ENCODE results near the gene SETD5. TPM values are rescaled to one million over a fixed set of nuclear protein-coding genes. Genes with fewer than 3 reads are reported as not detected.
A peak's percentile ranks its signal among the peaks of the same experiment; 100 is the strongest.

The SETD5 gene, protein sequence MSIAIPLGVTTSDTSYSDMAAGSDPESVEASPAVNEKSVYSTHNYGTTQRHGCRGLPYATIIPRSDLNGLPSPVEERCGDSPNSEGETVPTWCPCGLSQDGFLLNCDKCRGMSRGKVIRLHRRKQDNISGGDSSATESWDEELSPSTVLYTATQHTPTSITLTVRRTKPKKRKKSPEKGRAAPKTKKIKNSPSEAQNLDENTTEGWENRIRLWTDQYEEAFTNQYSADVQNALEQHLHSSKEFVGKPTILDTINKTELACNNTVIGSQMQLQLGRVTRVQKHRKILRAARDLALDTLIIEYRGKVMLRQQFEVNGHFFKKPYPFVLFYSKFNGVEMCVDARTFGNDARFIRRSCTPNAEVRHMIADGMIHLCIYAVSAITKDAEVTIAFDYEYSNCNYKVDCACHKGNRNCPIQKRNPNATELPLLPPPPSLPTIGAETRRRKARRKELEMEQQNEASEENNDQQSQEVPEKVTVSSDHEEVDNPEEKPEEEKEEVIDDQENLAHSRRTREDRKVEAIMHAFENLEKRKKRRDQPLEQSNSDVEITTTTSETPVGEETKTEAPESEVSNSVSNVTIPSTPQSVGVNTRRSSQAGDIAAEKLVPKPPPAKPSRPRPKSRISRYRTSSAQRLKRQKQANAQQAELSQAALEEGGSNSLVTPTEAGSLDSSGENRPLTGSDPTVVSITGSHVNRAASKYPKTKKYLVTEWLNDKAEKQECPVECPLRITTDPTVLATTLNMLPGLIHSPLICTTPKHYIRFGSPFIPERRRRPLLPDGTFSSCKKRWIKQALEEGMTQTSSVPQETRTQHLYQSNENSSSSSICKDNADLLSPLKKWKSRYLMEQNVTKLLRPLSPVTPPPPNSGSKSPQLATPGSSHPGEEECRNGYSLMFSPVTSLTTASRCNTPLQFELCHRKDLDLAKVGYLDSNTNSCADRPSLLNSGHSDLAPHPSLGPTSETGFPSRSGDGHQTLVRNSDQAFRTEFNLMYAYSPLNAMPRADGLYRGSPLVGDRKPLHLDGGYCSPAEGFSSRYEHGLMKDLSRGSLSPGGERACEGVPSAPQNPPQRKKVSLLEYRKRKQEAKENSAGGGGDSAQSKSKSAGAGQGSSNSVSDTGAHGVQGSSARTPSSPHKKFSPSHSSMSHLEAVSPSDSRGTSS (N-terminal part only)
- total RNA-seq, result 100 to 1,000 TPM; 142 TPM
- polyA plus RNA-seq, result 10 to 100 TPM in 1 of 2 donors, 1 to 10 TPM in 1; 8.4 to 51.4 TPM

DNA sequence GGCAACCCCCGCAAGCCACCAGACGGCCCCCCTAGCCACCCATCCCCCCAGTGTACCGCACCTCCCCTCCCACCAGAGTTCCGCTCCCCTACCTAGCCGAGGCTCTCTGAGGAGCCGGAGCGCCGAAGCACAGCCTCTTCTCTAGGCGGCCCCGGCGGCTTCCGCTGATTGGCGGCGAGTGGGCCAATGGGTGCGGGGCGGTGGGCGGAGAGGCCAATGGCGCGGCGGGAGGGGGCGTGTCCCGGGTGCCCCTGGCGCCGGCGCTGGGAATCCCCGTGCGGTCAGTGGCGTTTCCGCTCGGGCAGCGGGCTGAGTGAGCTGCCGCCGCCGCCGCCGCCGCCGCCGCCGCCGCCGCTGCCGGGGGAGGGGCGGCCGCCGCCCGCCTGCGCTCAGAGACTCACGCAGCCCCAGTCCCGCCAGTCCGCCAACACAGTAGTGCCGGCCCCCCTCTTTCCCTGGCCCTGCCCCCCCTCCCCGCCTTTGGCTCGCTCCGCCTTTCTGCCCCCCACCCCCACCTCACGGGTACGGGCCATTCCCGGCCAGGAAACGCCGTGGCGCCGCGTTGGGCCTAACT is at the start of gene SETD5:
TSS of gene SETD5 (plus strand) at position 284 of the 574 bp plus-strand sequence. CDS start 31,324 bp downstream, outside the sequence.
- H3K27ac ChIP-seq (ENCODE audit: low read depth, low read length), result peak within 1 kb of the TSS; percentile 98
- Mint-ChIP-seq H3K4me3 (peak within 1 kb of the TSS; percentile 90 to 99 (median 98)), H3K9me3 (peaks cover 0 to 6% (median 0%) of the 10 kb centered on the region in 8 donors), H3K4me1 (peaks cover 49 to 87% (median 68%) of the 10 kb centered on the region in 4 donors), H3K27ac (peak within 1 kb of the TSS; percentile 97 to 99 (median 99)), H3K36me3 (peaks cover 10 to 39% of the 10 kb centered on the region in 2 donors), H3K27me3 (peaks cover 0 to 3% of the 10 kb centered on the region in 2 donors)
- intact Hi-C loops (cut with micrococcal nuclease), result loop anchor here (1.0 to 5.0 kb wide), 8 partner anchors 15 to 845 kb away; partner anchors contain the start of genes BRK1, BRPF1, JAGN1 and RPUSD3
- ChIA-PET CTCF (ENCODE audit: partially characterized antibody) (interaction anchor here (0.9 to 1.9 kb wide), 2 partner anchors 12 to 25 kb away, joined by 3 to 7 read pairs; no protein-coding TSS in a partner anchor), POLR2A (ENCODE audit: partially characterized antibody) (interaction anchor here (0.8 to 7.0 kb wide), 29 partner anchors 9 to 1041 kb away, joined by 3 to 158 read pairs (median 5); partner anchors contain the start of genes BRPF1, CRELD1, JAGN1 and MTMR14)
- H3K36me3 ChIP-seq (ENCODE audit: insufficient read depth, low read length), result peaks cover 15% of the 10 kb centered on the region
- DNase-seq, result peak; percentile 98 to 100 (median 99)
- no peaks in the 10 kb centered on the region for H3K27me3 ChIP-seq (ENCODE audit: insufficient read depth, low read length)
- H3K4me1 ChIP-seq (ENCODE audit: insufficient read depth, low read length), result peaks cover 73% of the 10 kb centered on the region
- peak within 1 kb of the TSS; percentile 90 to 92 for H3K4me3 ChIP-seq (ENCODE audit: low read length in 2 of 2)
- H3K9me3 ChIP-seq (ENCODE audit: control insufficient read depth in 1 of 2, low read length in 2 of 2), result no peaks in the 10 kb centered on the region

DNA sequence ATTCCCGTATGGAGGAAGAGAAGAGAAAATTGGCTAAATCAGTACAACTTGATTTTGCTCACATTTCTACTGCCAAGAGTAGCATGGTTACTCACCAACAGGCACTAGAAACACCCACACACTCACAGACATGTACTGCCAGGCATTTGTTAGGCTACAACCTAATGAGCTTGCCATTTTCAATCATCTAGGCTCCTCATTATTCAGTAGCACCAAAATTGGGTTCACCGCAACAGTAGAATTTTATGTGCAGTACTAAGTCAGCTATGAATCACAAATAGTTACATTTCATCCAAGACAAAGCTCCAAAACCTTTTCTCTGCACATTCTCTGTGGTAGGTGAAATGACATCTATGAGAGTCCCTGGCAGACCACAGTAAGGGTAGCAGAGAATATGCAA is 49.5 kb upstream of the SETD5 start:
- CTCF ChIA-PET (ENCODE audit: partially characterized antibody), result interaction anchor here (1.2 kb wide), 1 partner anchor 99 kb away, joined by 3 read pairs; the partner anchor contains the start of gene SRGAP3
- no peaks in the 10 kb centered on the region for H3K9me3 ChIP-seq (ENCODE audit: control insufficient read depth in 1 of 2, low read length in 2 of 2)
- H3K27ac ChIP-seq (ENCODE audit: low read depth, low read length), result no peak overlapping the region
- no peaks in the 10 kb centered on the region for H3K4me1 ChIP-seq (ENCODE audit: insufficient read depth, low read length)
- Mint-ChIP-seq H3K36me3 (no peaks in the 10 kb centered on the region), H3K4me3 (no peak overlapping the region), H3K27ac (no peak overlapping the region), H3K9me3 (no peaks in the 10 kb centered on the region), H3K4me1 (peaks cover 0 to under 1% (median 0%) of the 10 kb centered on the region in 4 donors), H3K27me3 (no peaks in the 10 kb centered on the region)
- POLR2A ChIA-PET (ENCODE audit: partially characterized antibody), result no interaction called here
- no peaks in the 10 kb centered on the region for H3K36me3 ChIP-seq (ENCODE audit: insufficient read depth, low read length)
- H3K27me3 ChIP-seq (ENCODE audit: insufficient read depth, low read length), result no peaks in the 10 kb centered on the region
- no peak overlapping the region for H3K4me3 ChIP-seq (ENCODE audit: low read length in 2 of 2)
- DNase-seq, result no peak
- intact Hi-C loops (cut with micrococcal nuclease), result no loop called here

DNA sequence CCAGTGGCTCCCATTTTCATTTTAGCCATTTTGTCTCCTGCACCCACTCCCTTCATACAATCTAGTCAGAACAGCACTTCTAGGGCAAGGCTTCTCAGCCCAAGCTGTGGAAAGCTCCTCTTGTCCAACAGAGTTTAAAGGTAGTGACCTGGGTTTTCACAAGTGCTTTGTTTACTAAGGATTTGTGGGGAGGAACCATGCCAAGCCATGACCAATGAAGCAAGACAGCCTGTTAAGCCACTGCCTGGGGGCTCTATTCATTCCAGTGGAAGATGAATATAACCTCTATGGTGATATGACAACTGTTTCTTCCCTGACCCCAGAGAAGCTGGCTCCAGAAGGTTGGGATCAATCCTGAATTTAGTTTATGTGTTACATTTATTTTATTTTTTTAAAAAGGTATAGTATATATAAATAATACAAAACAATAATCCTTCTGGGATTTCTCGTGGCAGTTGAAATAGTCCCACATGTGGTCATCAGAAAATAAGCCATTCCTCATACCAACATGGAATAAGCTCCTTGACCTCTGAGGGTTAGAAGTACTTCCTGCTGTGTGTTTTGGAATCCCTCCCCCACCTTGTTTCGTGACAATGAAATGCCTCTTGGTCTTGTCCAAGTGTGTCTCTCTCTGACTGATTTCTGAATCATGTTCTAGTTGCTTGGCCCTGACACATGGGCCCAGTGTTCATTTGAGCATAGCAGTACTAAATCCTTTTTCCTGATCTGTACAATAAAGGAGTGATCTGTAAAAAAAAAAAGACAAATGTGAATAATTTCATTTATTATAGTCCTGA is 47.9 kb upstream of the SETD5 start:
- Histone ChIP-seq H3K27ac (ENCODE audit: low read depth, low read length) (no peak overlapping the region), H3K9me3 (ENCODE audit: control insufficient read depth in 1 of 2, low read length in 2 of 2) (no peaks in the 10 kb centered on the region), H3K4me3 (ENCODE audit: low read length in 2 of 2) (no peak overlapping the region), H3K36me3 (ENCODE audit: insufficient read depth, low read length) (no peaks in the 10 kb centered on the region), H3K27me3 (ENCODE audit: insufficient read depth, low read length) (no peaks in the 10 kb centered on the region), H3K4me1 (ENCODE audit: insufficient read depth, low read length) (no peaks in the 10 kb centered on the region)
- Mint-ChIP-seq H3K4me1 (peaks cover under 1 to 8% (median 4%) of the 10 kb centered on the region in 4 donors), H3K27me3 (no peaks in the 10 kb centered on the region), H3K9me3 (no peaks in the 10 kb centered on the region), H3K36me3 (no peaks in the 10 kb centered on the region), H3K4me3 (no peak overlapping the region), H3K27ac (no peak overlapping the region)
- ChIA-PET CTCF (ENCODE audit: partially characterized antibody) (no interaction called here), POLR2A (ENCODE audit: partially characterized antibody) (no interaction called here)
- intact Hi-C loops (cut with micrococcal nuclease), result no loop called here
- DNase-seq, result no peak

DNA sequence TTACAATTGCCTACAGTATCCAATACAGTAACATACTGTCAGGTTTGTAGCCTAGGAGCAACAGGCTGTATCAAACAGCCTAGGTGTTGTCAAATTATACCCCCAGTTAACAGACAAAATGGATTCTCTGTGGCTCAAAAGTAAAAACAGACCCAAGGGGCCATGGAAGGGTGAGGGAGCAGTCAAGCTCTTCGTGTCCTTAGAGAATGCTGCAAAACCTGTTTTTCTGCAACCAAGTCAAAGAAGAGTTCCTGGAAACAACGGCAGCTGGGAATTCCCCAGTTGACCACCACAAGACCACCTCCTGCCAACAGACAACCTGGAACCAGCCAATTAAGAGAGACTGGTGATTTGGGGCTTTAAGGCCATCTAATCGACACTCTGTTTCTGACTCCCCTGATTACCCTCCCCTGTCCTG is 45.7 kb upstream of the SETD5 start:
- Mint-ChIP-seq H3K27me3 (no peaks in the 10 kb centered on the region), H3K36me3 (no peaks in the 10 kb centered on the region), H3K9me3 (no peaks in the 10 kb centered on the region), H3K4me3 (no peak overlapping the region), H3K27ac (no peak overlapping the region), H3K4me1 (peaks cover 10 to 16% (median 13%) of the 10 kb centered on the region in 4 donors)
- no peak for DNase-seq
- Histone ChIP-seq H3K4me3 (ENCODE audit: low read length in 2 of 2) (no peak overlapping the region), H3K9me3 (ENCODE audit: control insufficient read depth in 1 of 2, low read length in 2 of 2) (no peaks in the 10 kb centered on the region), H3K27me3 (ENCODE audit: insufficient read depth, low read length) (no peaks in the 10 kb centered on the region), H3K4me1 (ENCODE audit: insufficient read depth, low read length) (no peaks in the 10 kb centered on the region), H3K36me3 (ENCODE audit: insufficient read depth, low read length) (no peaks in the 10 kb centered on the region), H3K27ac (ENCODE audit: low read depth, low read length) (no peak overlapping the region)
- ChIA-PET CTCF (ENCODE audit: partially characterized antibody) (interaction anchor here (1.9 to 3.5 kb wide), 3 partner anchors 11 to 74 kb away, joined by 6 to 46 read pairs (median 19); partner anchors contain the start of gene THUMPD3), POLR2A (ENCODE audit: partially characterized antibody) (no interaction called here)
- intact Hi-C loops (cut with micrococcal nuclease), result loop anchor here (2.0 kb wide), 2 partner anchors 45 to 99 kb away; partner anchors contain the start of gene SETD5

DNA sequence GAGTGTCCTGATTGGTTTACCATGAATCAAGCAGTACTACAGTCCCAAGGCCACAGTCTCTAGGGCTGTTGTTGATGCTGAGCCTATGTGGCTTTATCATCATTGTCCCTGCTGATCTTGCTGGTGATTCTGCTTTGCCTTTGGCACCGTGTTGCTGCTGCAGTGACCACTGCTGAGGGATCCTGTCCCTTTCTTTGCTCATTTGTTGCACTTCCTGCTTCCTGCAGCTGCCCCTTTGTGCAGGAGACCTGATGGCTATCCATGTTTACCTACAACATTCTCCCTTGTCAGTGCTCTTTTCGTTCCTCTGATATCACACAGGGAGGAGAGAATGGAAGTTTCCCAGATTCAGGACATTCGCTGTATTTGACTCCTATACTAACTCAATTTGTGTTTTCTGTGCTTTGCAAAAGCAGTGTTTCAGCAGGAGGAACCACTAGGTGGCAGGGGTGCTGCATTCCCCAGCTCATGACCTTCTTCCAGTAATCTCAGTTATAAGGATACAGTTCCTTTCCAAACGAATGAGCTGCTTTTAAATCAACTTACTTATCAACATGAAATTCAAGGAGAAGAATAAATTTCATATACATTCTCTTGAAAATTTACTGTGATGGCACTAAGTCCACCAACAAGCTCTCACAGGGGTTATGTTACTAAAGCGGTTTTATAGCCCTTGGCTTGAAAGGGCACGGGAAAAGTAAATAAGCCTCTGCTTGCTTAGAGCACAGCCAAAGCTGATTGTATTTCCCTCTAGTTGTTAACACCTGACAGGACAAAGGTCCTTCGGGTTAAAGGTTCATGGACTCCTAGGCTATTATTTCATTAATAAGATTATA is 44.3 kb upstream of the SETD5 start:
- no peaks in the 10 kb centered on the region for H3K36me3 ChIP-seq (ENCODE audit: insufficient read depth, low read length)
- ChIA-PET POLR2A (ENCODE audit: partially characterized antibody) (interaction anchor here (0.9 to 2.4 kb wide), 3 partner anchors 10 to 44 kb away, joined by 3 to 18 read pairs (median 4); partner anchors contain the start of gene THUMPD3), CTCF (ENCODE audit: partially characterized antibody) (interaction anchor here (0.6 to 3.5 kb wide), 35 partner anchors 9 to 374 kb away, joined by 3 to 46 read pairs (median 4); partner anchors contain the start of gene THUMPD3)
- H3K4me1 ChIP-seq (ENCODE audit: insufficient read depth, low read length), result no peaks in the 10 kb centered on the region
- H3K27me3 Mint-ChIP-seq, result no peaks in the 10 kb centered on the region
- peak overlapping the region in 1 of 7 donors; percentile 26 for H3K27ac Mint-ChIP-seq
- DNase-seq, result peak; percentile 45 to 61 (median 55)
- H3K4me1 Mint-ChIP-seq, result peaks cover 10 to 16% (median 13%) of the 10 kb centered on the region in 4 donors
- H3K4me3 ChIP-seq (ENCODE audit: low read length in 2 of 2), result no peak overlapping the region
- no peaks in the 10 kb centered on the region for H3K36me3 Mint-ChIP-seq
- H3K9me3 Mint-ChIP-seq, result no peaks in the 10 kb centered on the region
- intact Hi-C loops (cut with micrococcal nuclease), result loop anchor here (1.0 to 2.0 kb wide), 5 partner anchors 44 to 374 kb away; partner anchors contain the start of gene SETD5
- no peak overlapping the region for H3K4me3 Mint-ChIP-seq
- H3K27me3 ChIP-seq (ENCODE audit: insufficient read depth, low read length), result no peaks in the 10 kb centered on the region
- H3K9me3 ChIP-seq (ENCODE audit: control insufficient read depth in 1 of 2, low read length in 2 of 2), result no peaks in the 10 kb centered on the region
- H3K27ac ChIP-seq (ENCODE audit: low read depth, low read length), result no peak overlapping the region
